Thoracic aorta (tissue), 2 donors: ENCODE results near the gene CAPN8. TPM values are rescaled to one million over a fixed set of nuclear protein-coding genes. Genes with fewer than 3 reads are reported as not detected.
A peak's percentile ranks its signal among the peaks of the same experiment; 100 is the strongest.

Experiments used
- ATAC-seq: fragments of 150-250 bp; one replicate; pipeline ENCODE4 v1.8.0; 2017; ENCODE audit warnings: low read depth; ENCODE audit not compliant: insufficient number of reproducible peaks, low FRiP score
- DNase-seq: peaks from one replicate; pipeline ENCODE4 v3.0.0-alpha.2; 2020; ENCODE audit warnings: low spot score
- H3K27ac ChIP-seq, 2 donors: fragments of 200-600 bp; sonication (generic); 1 replicate in 1 of 2; 2 replicates in 1 of 2; pipeline ENCODE4 v1.5.1; 2016; ENCODE audit warnings: mild to moderate bottlenecking in 2 of 2, moderate library complexity in 2 of 2
- H3K27me3 ChIP-seq: fragments of 200-600 bp; sonication (generic); replicated peaks from 2 replicates; pipeline ENCODE4 v1.6.0; 2016; ENCODE audit warnings: mild to moderate bottlenecking; ENCODE audit not compliant: insufficient read depth
- H3K36me3 ChIP-seq: fragments of 200-600 bp; sonication (generic); one replicate; pipeline ENCODE4 v1.5.1; 2016
- H3K4me1 ChIP-seq, 2 donors: fragments of 200-600 bp; sonication (generic); 1 replicate in 1 of 2; 2 replicates in 1 of 2; pipeline versions ENCODE4 v1.5.1 to v1.6.0; 2016; ENCODE audit warnings: low read depth in 2 of 2, mild to moderate bottlenecking in 1 of 2; ENCODE audit not compliant: control insufficient read depth in 1 of 2
- H3K4me3 ChIP-seq: fragments of 200-600 bp; sonication (generic); 2 replicates; pipeline ENCODE4 v1.5.1; 2016; ENCODE audit warnings: mild to moderate bottlenecking
- H3K9me3 ChIP-seq: fragments of 200-600 bp; sonication (generic); 2 replicates; pipeline ENCODE4 v1.5.1; 2016
- total RNA-seq, 2 donors: library from RNA; depleted of rRNA; stranded (reverse); fragments of >200 nt; gene quantifications; one replicate each; pipeline versions ENCODE4 v1.1.0 to v1.2.3, GENCODE V29; 2016
- TF ChIP-seq, protein P1 (sequence below): fragments of 200-600 bp; sonication (generic); IDR thresholded peaks from one replicate; pipeline ENCODE4 v1.5.1; 2019; ENCODE audit warnings: antibody characterized with exemption

CAPN8 gene
- total RNA-seq, 2 donors from 2014 or later: 17.5 TPM; not detected in 1

DNA sequence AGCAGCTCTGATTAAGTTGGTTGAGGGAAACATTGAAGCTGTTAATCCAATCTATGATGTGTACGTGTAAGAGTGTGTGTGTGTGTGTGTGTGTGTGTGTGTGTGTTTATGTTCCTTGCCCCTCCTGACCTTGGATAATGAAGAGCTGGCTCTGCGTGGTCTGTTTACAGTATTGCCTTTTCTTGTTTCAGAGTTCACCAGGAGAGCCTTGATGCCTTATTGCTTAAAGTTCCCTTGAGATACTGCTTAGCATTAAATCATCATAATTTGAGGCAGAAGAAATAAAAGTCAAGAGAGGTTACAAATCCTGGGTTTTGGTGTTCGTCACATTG lies 36.4 kb downstream of the CAPN8 start:
- no peaks in the 10 kb centered on the region for H3K9me3 ChIP-seq
- H3K36me3 ChIP-seq: no peaks in the 10 kb centered on the region
- no peak for ATAC-seq
- no peaks in the 10 kb centered on the region for H3K27me3 ChIP-seq
- TF ChIP-seq, protein P1, sequence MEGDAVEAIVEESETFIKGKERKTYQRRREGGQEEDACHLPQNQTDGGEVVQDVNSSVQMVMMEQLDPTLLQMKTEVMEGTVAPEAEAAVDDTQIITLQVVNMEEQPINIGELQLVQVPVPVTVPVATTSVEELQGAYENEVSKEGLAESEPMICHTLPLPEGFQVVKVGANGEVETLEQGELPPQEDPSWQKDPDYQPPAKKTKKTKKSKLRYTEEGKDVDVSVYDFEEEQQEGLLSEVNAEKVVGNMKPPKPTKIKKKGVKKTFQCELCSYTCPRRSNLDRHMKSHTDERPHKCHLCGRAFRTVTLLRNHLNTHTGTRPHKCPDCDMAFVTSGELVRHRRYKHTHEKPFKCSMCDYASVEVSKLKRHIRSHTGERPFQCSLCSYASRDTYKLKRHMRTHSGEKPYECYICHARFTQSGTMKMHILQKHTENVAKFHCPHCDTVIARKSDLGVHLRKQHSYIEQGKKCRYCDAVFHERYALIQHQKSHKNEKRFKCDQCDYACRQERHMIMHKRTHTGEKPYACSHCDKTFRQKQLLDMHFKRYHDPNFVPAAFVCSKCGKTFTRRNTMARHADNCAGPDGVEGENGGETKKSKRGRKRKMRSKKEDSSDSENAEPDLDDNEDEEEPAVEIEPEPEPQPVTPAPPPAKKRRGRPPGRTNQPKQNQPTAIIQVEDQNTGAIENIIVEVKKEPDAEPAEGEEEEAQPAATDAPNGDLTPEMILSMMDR: no peak
- no peak overlapping the region for H3K4me3 ChIP-seq
- H3K4me1 ChIP-seq: no peaks in the 10 kb centered on the region
- no peak for DNase-seq
- no peak overlapping the region for H3K27ac ChIP-seq

DNA sequence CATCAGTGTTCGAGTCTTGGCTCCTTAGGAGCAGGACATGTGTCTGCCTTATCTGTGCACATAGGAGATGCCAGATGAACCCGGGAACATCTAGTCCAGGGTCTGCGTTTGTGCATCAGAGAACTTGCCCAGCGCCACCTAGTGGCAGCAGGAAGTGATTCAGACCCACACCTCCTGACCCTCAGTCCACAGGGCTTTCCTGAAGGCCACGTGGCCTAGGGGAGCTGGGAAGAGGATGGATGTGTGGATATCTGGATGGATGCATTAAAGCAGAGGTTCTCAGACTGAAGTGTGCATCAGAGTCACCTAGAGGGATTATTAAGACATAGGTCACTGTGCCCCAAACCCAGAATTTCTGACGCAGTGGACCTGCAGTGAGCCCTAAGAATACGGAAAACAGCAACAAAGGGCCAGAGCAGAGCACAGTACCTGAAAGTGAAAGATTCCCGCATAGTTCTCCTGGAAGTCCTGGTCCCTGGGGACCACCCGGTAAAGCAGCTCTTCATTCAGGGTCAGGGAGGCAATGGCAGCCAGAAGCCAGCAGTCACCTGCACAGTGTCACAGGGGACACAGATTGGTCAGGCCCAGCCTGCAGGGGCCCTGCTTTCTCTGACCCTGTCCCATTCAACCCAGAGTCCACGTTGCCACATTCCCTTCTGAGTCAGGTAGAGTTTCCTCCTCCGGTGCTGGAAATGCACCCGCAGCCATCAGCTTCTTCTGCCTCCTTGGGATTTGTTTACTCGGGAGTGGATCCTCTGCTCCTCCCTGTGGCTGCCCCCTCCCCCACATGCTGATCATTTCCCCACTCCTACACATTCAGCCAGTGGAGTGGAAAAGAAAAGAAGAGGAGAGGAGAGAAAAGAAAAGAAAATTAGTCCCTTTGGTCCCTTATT lies 37.0 kb downstream of the CAPN8 start:
- Histone ChIP-seq H3K9me3 (no peaks in the 10 kb centered on the region), H3K36me3 (no peaks in the 10 kb centered on the region), H3K4me1 (no peaks in the 10 kb centered on the region), H3K27ac (no peak overlapping the region), H3K4me3 (no peak overlapping the region), H3K27me3 (no peaks in the 10 kb centered on the region)
- TF ChIP-seq, protein P1: peak; percentile 43
- DNase-seq (no peak), ATAC-seq (no peak)

GRCh38 chr1:223622132-223622842 lies 43.2 kb downstream of the CAPN8 start:
- Histone ChIP-seq H3K4me1 (no peaks in the 10 kb centered on the region), H3K27ac (no peak overlapping the region), H3K36me3 (no peaks in the 10 kb centered on the region), H3K4me3 (no peak overlapping the region), H3K9me3 (no peaks in the 10 kb centered on the region), H3K27me3 (no peaks in the 10 kb centered on the region)
- TF ChIP-seq, protein P1: no peak
- ATAC-seq: no peak
- no peak for DNase-seq

DNA sequence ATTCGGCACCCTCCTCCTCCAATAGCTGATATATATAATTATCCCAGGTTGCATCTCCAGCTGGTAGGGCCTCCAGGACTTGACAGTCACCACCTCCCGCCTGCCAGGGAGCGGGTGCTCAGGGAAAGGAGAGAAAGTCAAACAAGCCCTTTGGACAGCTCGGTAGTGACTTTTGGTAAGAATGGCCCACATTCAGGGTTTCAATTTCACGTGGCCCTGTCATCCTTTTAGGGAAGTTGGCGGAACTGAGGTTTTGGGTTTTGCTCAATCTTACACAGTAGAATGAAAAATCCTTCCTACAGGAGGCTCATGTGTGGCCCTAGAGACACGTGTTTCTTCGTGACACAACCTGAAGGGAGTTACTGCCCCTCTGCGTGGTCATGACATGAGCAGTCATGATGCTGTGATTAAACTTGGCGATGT lies 44.2 kb downstream of the CAPN8 start:
- Histone ChIP-seq H3K27ac (no peak overlapping the region), H3K4me3 (no peak overlapping the region), H3K36me3 (no peaks in the 10 kb centered on the region), H3K9me3 (no peaks in the 10 kb centered on the region), H3K27me3 (no peaks in the 10 kb centered on the region), H3K4me1 (no peaks in the 10 kb centered on the region)
- DNase-seq (no peak), ATAC-seq (no peak)
- TF ChIP-seq, protein P1: no peak

- Histone ChIP-seq H3K27me3 (no peaks in the 10 kb centered on the region), H3K27ac (no peak overlapping the region), H3K36me3 (no peaks in the 10 kb centered on the region), H3K4me3 (no peak overlapping the region), H3K4me1 (no peaks in the 10 kb centered on the region), H3K9me3 (no peaks in the 10 kb centered on the region)
- no peak for ATAC-seq
- DNase-seq: no peak
- TF ChIP-seq, protein P1: no peak
Measured at GRCh38 chr1:223620297-223620897, 45.1 kb downstream of the CAPN8 start.
